Suprapubic skin (tissue), 4 donors: ENCODE results near the gene CMSS1. TPM values are rescaled to one million over a fixed set of nuclear protein-coding genes. Genes with fewer than 3 reads are reported as not detected.

Source experiments
- DNase-seq, 2 donors: peaks; one replicate each; pipeline ENCODE4 v3.0.0-alpha.2; 2019; ENCODE audit warnings: low spot score in 2 of 2
- H3K27ac ChIP-seq: fragments of 200-600 bp; sonication (generic); one replicate; pipeline ENCODE4 v1.5.1; 2019
- H3K27me3 ChIP-seq: fragments of 200-600 bp; sonication (generic); one replicate; pipeline ENCODE4 v1.5.1; 2019
- H3K36me3 ChIP-seq: fragments of 200-600 bp; sonication (generic); one replicate; pipeline ENCODE4 v1.5.1; 2019
- H3K4me1 ChIP-seq: fragments of 200-600 bp; sonication (generic); one replicate; pipeline ENCODE4 v1.5.1; 2019
- H3K4me3 ChIP-seq: fragments of 200-600 bp; sonication (generic); one replicate; pipeline ENCODE4 v1.5.1; 2019; ENCODE audit warnings: mild to moderate bottlenecking
- H3K9me3 ChIP-seq: fragments of 200-600 bp; sonication (generic); one replicate; pipeline ENCODE4 v1.5.1; 2019
- CTCF ChIP-seq, 2 donors: fragments of 200-600 bp in 1 of 2; fragments of 450-650 bp in 1 of 2; sonication (generic) in 1 of 2; IDR thresholded peaks; one replicate each; pipeline ENCODE4 v1.5.1; 2016 to 2019; ENCODE audit warnings: antibody characterized with exemption in 2 of 2, mild to moderate bottlenecking in 1 of 2, moderate library complexity in 1 of 2
- EP300 ChIP-seq: sonication (generic); formaldehyde crosslinking; IDR thresholded peaks from one replicate; pipeline ENCODE4 v1.6.1; 2017; ENCODE audit warnings: antibody characterized with exemption
- POLR2A ChIP-seq, 2 donors: fragments of 450-650 bp; IDR thresholded peaks; one replicate each; pipeline ENCODE4 v1.6.1; 2017; ENCODE audit warnings: antibody characterized with exemption in 2 of 2, mild to moderate bottlenecking in 2 of 2, moderate library complexity in 2 of 2
- POLR2AphosphoS5 ChIP-seq, 3 donors: sonication (generic); formaldehyde crosslinking; IDR thresholded peaks; one replicate each; pipeline ENCODE4 v1.6.1; 2017; ENCODE audit warnings: antibody characterized with exemption in 3 of 3
- WGBS: methylation state at CpG from one replicate; pipeline ENCODE4 v1.1.5; 2018; 5-methylcytosine and 5-hydroxymethylcytosine counted together
- total RNA-seq, 4 donors: library from RNA; depleted of rRNA; stranded (reverse); fragments of >200 nt; gene quantifications; one replicate each; pipeline ENCODE4 v1.1.0, GENCODE V29; 2016

The CMSS1 gene
- total RNA-seq, 4 donors from 2014 or later = 13.2 to 17.1 (median 13.5) TPM

- peaks cover 49% of the 10 kb centered on the region for H3K4me1 ChIP-seq
- no peaks in the 10 kb centered on the region for H3K36me3 ChIP-seq
- H3K9me3 ChIP-seq = no peaks in the 10 kb centered on the region
- no peak overlapping the region for H3K27ac ChIP-seq
- H3K4me3 ChIP-seq = no peak overlapping the region
- H3K27me3 ChIP-seq = no peaks in the 10 kb centered on the region
- DNase-seq = no peak
- TF ChIP-seq CTCF (IDR thresholded peaks at IDR 0.05) (no peak), EP300 (no peak), POLR2A (IDR thresholded peaks at IDR 0.05) (no peak), POLR2AphosphoS5 (IDR thresholded peaks at IDR 0.05) (no peak)
Observed at GRCh38 chr3:100106094-100106493, 288.4 kb downstream of the CMSS1 start.

- no peak for DNase-seq
- H3K27ac ChIP-seq = no peak overlapping the region
- no peaks in the 10 kb centered on the region for H3K36me3 ChIP-seq
- TF ChIP-seq EP300 (no peak), POLR2A (IDR thresholded peaks at IDR 0.05) (no peak), CTCF (IDR thresholded peaks at IDR 0.05) (no peak), POLR2AphosphoS5 (IDR thresholded peaks at IDR 0.05) (no peak)
- no peaks in the 10 kb centered on the region for H3K27me3 ChIP-seq
- H3K4me3 ChIP-seq = no peak overlapping the region
- H3K4me1 ChIP-seq = peaks cover 49% of the 10 kb centered on the region
- no peaks in the 10 kb centered on the region for H3K9me3 ChIP-seq
Observed at GRCh38 chr3:100106531-100107141, 289.0 kb downstream of the CMSS1 start.

GRCh38 chr3:100107221-100107814 lies 289.7 kb downstream of the CMSS1 start:
- Histone ChIP-seq H3K27ac (no peak overlapping the region), H3K4me1 (peaks cover 49% of the 10 kb centered on the region), H3K27me3 (no peaks in the 10 kb centered on the region), H3K4me3 (no peak overlapping the region), H3K36me3 (no peaks in the 10 kb centered on the region), H3K9me3 (no peaks in the 10 kb centered on the region)
- TF ChIP-seq EP300 (no peak), POLR2AphosphoS5 (IDR thresholded peaks at IDR 0.05) (no peak), POLR2A (IDR thresholded peaks at IDR 0.05) (no peak), CTCF (IDR thresholded peaks at IDR 0.05) (no peak)
- no peak for DNase-seq
- WGBS = 27% methylated on average over 4 of the region's 4 CpGs

DNA sequence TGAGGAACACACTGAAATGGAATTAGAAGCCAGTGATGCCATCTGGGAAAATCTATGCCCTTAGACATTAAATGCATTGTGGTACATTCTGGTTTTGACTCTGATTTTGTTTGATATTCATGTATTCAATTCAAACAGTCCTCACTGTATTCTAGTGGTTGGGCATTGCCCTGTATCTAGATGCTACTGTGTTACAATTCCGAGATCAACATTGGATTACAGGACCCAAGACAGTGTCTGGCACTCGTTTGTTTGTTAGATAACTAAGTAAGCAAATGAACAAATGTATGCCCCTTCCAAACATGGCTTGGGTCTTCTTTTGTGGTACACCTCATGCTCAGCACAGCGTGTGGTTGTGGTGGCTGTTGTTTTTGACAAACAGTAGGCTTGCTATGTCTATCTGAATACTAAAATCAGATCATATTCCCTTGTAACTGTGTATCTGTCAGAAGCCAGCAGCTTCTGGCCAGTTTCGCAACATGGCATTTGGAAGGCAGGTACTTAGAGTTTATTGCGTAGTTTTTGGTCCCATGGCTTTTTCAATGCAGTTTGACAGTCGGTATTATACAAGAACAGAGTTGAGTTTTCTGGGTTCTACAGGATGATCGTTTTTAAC lies 290.9 kb downstream of the CMSS1 start:
- H3K9me3 ChIP-seq = no peaks in the 10 kb centered on the region
- H3K36me3 ChIP-seq = no peaks in the 10 kb centered on the region
- no peak overlapping the region for H3K4me3 ChIP-seq
- peaks cover 46% of the 10 kb centered on the region for H3K4me1 ChIP-seq
- no peak for DNase-seq
- no peaks in the 10 kb centered on the region for H3K27me3 ChIP-seq
- 86% methylated on average over 7 of the region's 7 CpGs for WGBS
- no peak overlapping the region for H3K27ac ChIP-seq
- TF ChIP-seq EP300 (no peak), POLR2A (IDR thresholded peaks at IDR 0.05) (no peak), CTCF (IDR thresholded peaks at IDR 0.05) (no peak), POLR2AphosphoS5 (IDR thresholded peaks at IDR 0.05) (no peak)

DNA sequence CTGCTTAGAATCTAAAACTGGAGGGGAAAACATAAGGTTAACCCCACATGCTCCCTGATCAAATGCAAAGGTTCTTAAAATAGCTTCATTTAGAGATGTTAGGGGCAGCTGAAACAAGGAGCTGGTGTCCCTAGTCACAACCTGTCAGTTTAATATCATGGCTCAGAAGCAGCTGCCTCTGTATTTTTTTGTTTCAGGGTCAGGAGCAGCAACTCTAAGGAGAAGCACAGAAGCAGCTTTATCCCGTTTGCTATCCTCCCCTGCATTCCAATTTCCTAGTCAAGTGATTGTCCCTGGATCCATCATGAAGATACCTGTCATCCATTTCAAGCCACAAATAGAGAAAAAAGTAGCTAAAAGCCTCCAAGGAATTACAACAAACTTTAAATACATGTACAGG lies 292.5 kb downstream of the CMSS1 start:
- Histone ChIP-seq H3K27me3 (no peaks in the 10 kb centered on the region), H3K4me1 (peaks cover 38% of the 10 kb centered on the region), H3K9me3 (no peaks in the 10 kb centered on the region), H3K36me3 (no peaks in the 10 kb centered on the region), H3K27ac (no peak overlapping the region), H3K4me3 (no peak overlapping the region)
- WGBS = 81% methylated on average over 1 of the region's 1 CpG
- no peak for TF ChIP-seq POLR2AphosphoS5 (IDR thresholded peaks at IDR 0.05)
- TF ChIP-seq CTCF (IDR thresholded peaks at IDR 0.05) = no peak
- TF ChIP-seq POLR2A (IDR thresholded peaks at IDR 0.05) = no peak
- no peak for TF ChIP-seq EP300
- no peak for DNase-seq
